Panc1 (cell line): ENCODE measurements around the gene GGT1.
"Not testable (repeated sequence)": the region's sequence is repeated elsewhere in the genome, so short reads cannot be mapped to it uniquely, and the experiment has no call there.

Experiments used
- CTCF ChIP-seq: fragments of 450-650 bp; IDR thresholded peaks from 2 replicates; pipeline ENCODE4 v1.5.1; 2017; ENCODE audit warnings: mild to moderate bottlenecking
- POLR2AphosphoS5 ChIP-seq: IDR thresholded peaks from 2 replicates; pipeline ENCODE4 v1.6.1; 2012; ENCODE audit warnings: mild to moderate bottlenecking, low read depth, low read length, moderate library complexity
- REST ChIP-seq, 2 experiments: IDR thresholded peaks; 2 replicates each; pipeline ENCODE4 v1.6.1; 2011 to 2012; ENCODE audit warnings: low read depth in 2 of 2, control low read depth in 1 of 2, low read length in 1 of 2, mild to moderate bottlenecking in 1 of 2, moderate library complexity in 1 of 2; ENCODE audit not compliant: insufficient read depth in 1 of 2

- TF ChIP-seq CTCF; POLR2AphosphoS5; REST (IDR thresholded peaks at IDR 0.05; ENCODE audit: insufficient read depth in 1 of 2, low read depth in 2 of 2, low read length in 1 of 2): not testable (repeated sequence)
Measured at GRCh38 chr22:24603770-24604629, 1.0 kb downstream of the GGT1 start.
